DOHH2 (cell line): ENCODE measurements around the gene BCL2.

Experiments used
- H3F3A ChIP-seq: fragments of 200-600 bp; sonication (generic), shearing (Covaris generic); 2 replicates; pipeline ENCODE4 v1.6.0; 2016; ENCODE audit warnings: antibody characterized with exemption, mild to moderate bottlenecking; ENCODE audit not compliant: control insufficient read depth, insufficient read depth
- H3K27ac ChIP-seq: fragments of 200-600 bp; sonication (generic); 2 replicates; pipeline ENCODE4 v1.5.1; 2014; ENCODE audit warnings: low read depth, mild to moderate bottlenecking, low read length, moderate library complexity
- H3K27me3 ChIP-seq: fragments of 200-600 bp; sonication (generic); 2 replicates; pipeline ENCODE4 v1.6.1; 2014; ENCODE audit warnings: mild to moderate bottlenecking, low read length, mixed read lengths; ENCODE audit not compliant: control insufficient read depth
- H3K36me3 ChIP-seq: fragments of 200-600 bp; sonication (generic); 2 replicates; pipeline ENCODE4 v1.6.1; 2014; ENCODE audit warnings: mild to moderate bottlenecking, low read length, moderate library complexity, mixed read lengths; ENCODE audit not compliant: control insufficient read depth
- H3K4me1 ChIP-seq: fragments of 200-600 bp; sonication (generic); 2 replicates; pipeline ENCODE4 v1.6.1; 2014; ENCODE audit warnings: mild to moderate bottlenecking, low read length, mixed read lengths; ENCODE audit not compliant: control insufficient read depth
- H3K4me2 ChIP-seq: fragments of 200-600 bp; sonication (generic); 2 replicates; pipeline ENCODE4 v1.6.0; 2014; ENCODE audit warnings: mild to moderate bottlenecking, low read length, moderate library complexity
- H3K4me3 ChIP-seq: fragments of 200-600 bp; sonication (generic); 2 replicates; pipeline ENCODE4 v1.5.1; 2014; ENCODE audit warnings: mild to moderate bottlenecking, low read length, mixed read lengths
- H3K79me2 ChIP-seq: fragments of 200-600 bp; sonication (generic); 2 replicates; pipeline ENCODE4 v1.6.1; 2014; ENCODE audit warnings: mild to moderate bottlenecking, low read length, mixed read lengths; ENCODE audit not compliant: control insufficient read depth
- H3K9me2 ChIP-seq: fragments of 200-600 bp; sonication (generic); replicated peaks from 2 replicates; pipeline ENCODE4 v1.6.1; 2014; ENCODE audit warnings: mild to moderate bottlenecking, low read length, mixed read lengths; ENCODE audit not compliant: control insufficient read depth
- H3K9me3 ChIP-seq: fragments of 200-600 bp; sonication (generic); 2 replicates; pipeline ENCODE4 v1.6.1; 2014; ENCODE audit warnings: antibody characterized with exemption, low read length, mixed read lengths; ENCODE audit not compliant: control insufficient read depth, insufficient read depth
- H4K20me1 ChIP-seq: fragments of 200-600 bp; sonication (generic); 2 replicates; pipeline ENCODE4 v1.6.0; 2014; ENCODE audit warnings: low read depth, mild to moderate bottlenecking, antibody characterized with exemption, low read length, moderate library complexity; ENCODE audit not compliant: control insufficient read depth, insufficient read depth
- CTCF ChIP-seq: fragments of 200-600 bp; sonication (generic); IDR thresholded peaks from one replicate; pipeline ENCODE4 v1.5.1; 2014; ENCODE audit warnings: antibody characterized with exemption, mild to moderate bottlenecking, low read depth, low read length; ENCODE audit not compliant: poor library complexity, severe bottlenecking
- EZH2phosphoT487 ChIP-seq: fragments of 200-600 bp; sonication (generic); IDR thresholded peaks from 2 replicates; pipeline ENCODE4 v1.6.1; 2017; ENCODE audit warnings: borderline replicate concordance, mild to moderate bottlenecking, antibody characterized with exemption, low read length, moderate library complexity, mixed read lengths

Gene BCL2

GRCh38 chr18:63346480-63347183 lies 27.1 kb upstream of the BCL2 start:
- TF ChIP-seq CTCF (no peak), EZH2phosphoT487 (no peak)
- no peaks in the 10 kb centered on the region; the same call in 1 of the 2 replicates for H3F3A ChIP-seq
- H3K79me2 ChIP-seq, result no peaks in the 10 kb centered on the region
- H3K36me3 ChIP-seq, result peaks cover 55% of the 10 kb centered on the region
- no peaks in the 10 kb centered on the region for H3K9me2 ChIP-seq
- H3K9me3 ChIP-seq, result no peaks in the 10 kb centered on the region
- peaks cover 14% of the 10 kb centered on the region for H3K4me1 ChIP-seq
- H3K27me3 ChIP-seq, result no peaks in the 10 kb centered on the region
- no peak overlapping the region for H3K27ac ChIP-seq
- H3K4me2 ChIP-seq, result no peak overlapping the region
- no peak overlapping the region for H3K4me3 ChIP-seq
- no peaks in the 10 kb centered on the region for H4K20me1 ChIP-seq

GRCh38 chr18:63346031-63346430 lies 26.5 kb upstream of the BCL2 start:
- Histone ChIP-seq H3F3A (no peaks in the 10 kb centered on the region; the same call in 1 of the 2 replicates), H3K27me3 (no peaks in the 10 kb centered on the region), H3K9me3 (no peaks in the 10 kb centered on the region), H3K36me3 (peaks cover 52% of the 10 kb centered on the region), H3K4me2 (no peak overlapping the region), H3K9me2 (no peaks in the 10 kb centered on the region), H3K4me1 (peaks cover 14% of the 10 kb centered on the region), H3K27ac (no peak overlapping the region), H3K79me2 (no peaks in the 10 kb centered on the region), H3K4me3 (no peak overlapping the region), H4K20me1 (no peaks in the 10 kb centered on the region)
- TF ChIP-seq EZH2phosphoT487 (no peak), CTCF (no peak)

GRCh38 chr18:63344918-63345317 lies 25.3 kb upstream of the BCL2 start:
- no peaks in the 10 kb centered on the region for H3K79me2 ChIP-seq
- no peaks in the 10 kb centered on the region for H3F3A ChIP-seq
- no peaks in the 10 kb centered on the region for H3K9me3 ChIP-seq
- peaks cover 14% of the 10 kb centered on the region for H3K4me1 ChIP-seq
- H3K27ac ChIP-seq, result no peak overlapping the region
- no peaks in the 10 kb centered on the region for H3K27me3 ChIP-seq
- H3K9me2 ChIP-seq, result no peaks in the 10 kb centered on the region
- H3K4me3 ChIP-seq, result no peak overlapping the region
- H3K36me3 ChIP-seq, result peaks cover 47% of the 10 kb centered on the region
- TF ChIP-seq CTCF (no peak), EZH2phosphoT487 (no peak)
- H3K4me2 ChIP-seq, result no peak overlapping the region
- no peaks in the 10 kb centered on the region for H4K20me1 ChIP-seq
